ENCODE data around the gene ANGPTL2.

GRCh38 chr9:127038531-127038930, 83.9 kb downstream of the ANGPTL2 start:
- TF ChIP-seq RXRA (IDR thresholded peaks at IDR 0.05) (no peak), RAD21 (IDR thresholded peaks at IDR 0.05) (no peak), JUND (IDR thresholded peaks at IDR 0.05) (no peak), EGR1 (IDR thresholded peaks at IDR 0.05; ENCODE audit: low read depth in 2 of 2) (no peak), ZBTB33 (IDR thresholded peaks at IDR 0.05) (no peak), TAF1 (conservative IDR thresholded peaks at IDR 0.05) (no peak), SP1 (IDR thresholded peaks at IDR 0.05) (no peak), ATF3 (IDR thresholded peaks at IDR 0.05) (no peak), FOXA1 (IDR thresholded peaks at IDR 0.05) (no peak), YY1 (IDR thresholded peaks at IDR 0.05) (no peak), FOXA2 (IDR thresholded peaks at IDR 0.05) (no peak)
- TF ChIP-seq, protein P1, sequence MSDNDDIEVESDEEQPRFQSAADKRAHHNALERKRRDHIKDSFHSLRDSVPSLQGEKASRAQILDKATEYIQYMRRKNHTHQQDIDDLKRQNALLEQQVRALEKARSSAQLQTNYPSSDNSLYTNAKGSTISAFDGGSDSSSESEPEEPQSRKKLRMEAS (IDR thresholded peaks at IDR 0.05) = no peak
- TF ChIP-seq, protein P2, sequence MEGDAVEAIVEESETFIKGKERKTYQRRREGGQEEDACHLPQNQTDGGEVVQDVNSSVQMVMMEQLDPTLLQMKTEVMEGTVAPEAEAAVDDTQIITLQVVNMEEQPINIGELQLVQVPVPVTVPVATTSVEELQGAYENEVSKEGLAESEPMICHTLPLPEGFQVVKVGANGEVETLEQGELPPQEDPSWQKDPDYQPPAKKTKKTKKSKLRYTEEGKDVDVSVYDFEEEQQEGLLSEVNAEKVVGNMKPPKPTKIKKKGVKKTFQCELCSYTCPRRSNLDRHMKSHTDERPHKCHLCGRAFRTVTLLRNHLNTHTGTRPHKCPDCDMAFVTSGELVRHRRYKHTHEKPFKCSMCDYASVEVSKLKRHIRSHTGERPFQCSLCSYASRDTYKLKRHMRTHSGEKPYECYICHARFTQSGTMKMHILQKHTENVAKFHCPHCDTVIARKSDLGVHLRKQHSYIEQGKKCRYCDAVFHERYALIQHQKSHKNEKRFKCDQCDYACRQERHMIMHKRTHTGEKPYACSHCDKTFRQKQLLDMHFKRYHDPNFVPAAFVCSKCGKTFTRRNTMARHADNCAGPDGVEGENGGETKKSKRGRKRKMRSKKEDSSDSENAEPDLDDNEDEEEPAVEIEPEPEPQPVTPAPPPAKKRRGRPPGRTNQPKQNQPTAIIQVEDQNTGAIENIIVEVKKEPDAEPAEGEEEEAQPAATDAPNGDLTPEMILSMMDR (IDR thresholded peaks at IDR 0.05; ENCODE audit: low read depth, low read length, missing input control) = no peak
- TF ChIP-seq, protein P3, sequence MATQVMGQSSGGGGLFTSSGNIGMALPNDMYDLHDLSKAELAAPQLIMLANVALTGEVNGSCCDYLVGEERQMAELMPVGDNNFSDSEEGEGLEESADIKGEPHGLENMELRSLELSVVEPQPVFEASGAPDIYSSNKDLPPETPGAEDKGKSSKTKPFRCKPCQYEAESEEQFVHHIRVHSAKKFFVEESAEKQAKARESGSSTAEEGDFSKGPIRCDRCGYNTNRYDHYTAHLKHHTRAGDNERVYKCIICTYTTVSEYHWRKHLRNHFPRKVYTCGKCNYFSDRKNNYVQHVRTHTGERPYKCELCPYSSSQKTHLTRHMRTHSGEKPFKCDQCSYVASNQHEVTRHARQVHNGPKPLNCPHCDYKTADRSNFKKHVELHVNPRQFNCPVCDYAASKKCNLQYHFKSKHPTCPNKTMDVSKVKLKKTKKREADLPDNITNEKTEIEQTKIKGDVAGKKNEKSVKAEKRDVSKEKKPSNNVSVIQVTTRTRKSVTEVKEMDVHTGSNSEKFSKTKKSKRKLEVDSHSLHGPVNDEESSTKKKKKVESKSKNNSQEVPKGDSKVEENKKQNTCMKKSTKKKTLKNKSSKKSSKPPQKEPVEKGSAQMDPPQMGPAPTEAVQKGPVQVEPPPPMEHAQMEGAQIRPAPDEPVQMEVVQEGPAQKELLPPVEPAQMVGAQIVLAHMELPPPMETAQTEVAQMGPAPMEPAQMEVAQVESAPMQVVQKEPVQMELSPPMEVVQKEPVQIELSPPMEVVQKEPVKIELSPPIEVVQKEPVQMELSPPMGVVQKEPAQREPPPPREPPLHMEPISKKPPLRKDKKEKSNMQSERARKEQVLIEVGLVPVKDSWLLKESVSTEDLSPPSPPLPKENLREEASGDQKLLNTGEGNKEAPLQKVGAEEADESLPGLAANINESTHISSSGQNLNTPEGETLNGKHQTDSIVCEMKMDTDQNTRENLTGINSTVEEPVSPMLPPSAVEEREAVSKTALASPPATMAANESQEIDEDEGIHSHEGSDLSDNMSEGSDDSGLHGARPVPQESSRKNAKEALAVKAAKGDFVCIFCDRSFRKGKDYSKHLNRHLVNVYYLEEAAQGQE (IDR thresholded peaks at IDR 0.05) = no peak
